GM19025 (cell line): ENCODE results near the gene IRF9.

Experiments used
- ATAC-seq: cut with Tn5 transposase; IDR thresholded peaks from one replicate; pipeline ENCODE4 v1.9.1; 2021; ENCODE audit warnings: mild to moderate bottlenecking, low read depth, moderate library complexity; ENCODE audit not compliant: unreplicated experiment

IRF9 gene

DNA sequence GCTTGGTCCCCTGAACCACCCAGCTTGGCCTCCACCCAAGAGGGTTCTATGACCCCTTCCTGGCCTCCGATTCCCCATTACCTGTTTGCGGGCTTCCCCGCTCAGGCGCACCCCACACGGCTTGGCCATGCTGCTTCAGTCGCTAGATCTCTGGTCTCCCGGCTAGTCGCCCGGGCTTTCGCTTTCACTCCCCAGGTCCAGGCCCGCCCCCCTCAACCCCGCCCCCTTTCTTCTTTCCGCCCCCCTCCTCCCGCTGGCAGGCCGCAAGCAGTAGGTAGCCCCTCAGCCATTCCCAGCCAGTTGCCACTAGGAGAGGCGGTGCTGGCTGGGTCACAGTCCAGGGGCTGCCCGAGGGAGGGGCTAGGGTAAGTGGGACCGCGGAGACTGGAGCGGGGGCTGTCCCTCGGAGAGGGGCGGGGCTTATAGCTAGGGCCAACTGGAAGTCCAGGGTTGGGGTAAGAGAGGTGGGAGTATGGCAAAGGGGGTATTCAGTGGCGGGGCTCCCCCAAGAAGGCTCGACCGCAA lies 14.6 kb upstream of the IRF9 start, which contains the start of gene PSME2:
PSME2 (minus strand) TSS at position 158 of the 525 bp plus-strand sequence; CDS start at position 129, 29 bp downstream.
- ATAC-seq = peak; percentile 49

DNA sequence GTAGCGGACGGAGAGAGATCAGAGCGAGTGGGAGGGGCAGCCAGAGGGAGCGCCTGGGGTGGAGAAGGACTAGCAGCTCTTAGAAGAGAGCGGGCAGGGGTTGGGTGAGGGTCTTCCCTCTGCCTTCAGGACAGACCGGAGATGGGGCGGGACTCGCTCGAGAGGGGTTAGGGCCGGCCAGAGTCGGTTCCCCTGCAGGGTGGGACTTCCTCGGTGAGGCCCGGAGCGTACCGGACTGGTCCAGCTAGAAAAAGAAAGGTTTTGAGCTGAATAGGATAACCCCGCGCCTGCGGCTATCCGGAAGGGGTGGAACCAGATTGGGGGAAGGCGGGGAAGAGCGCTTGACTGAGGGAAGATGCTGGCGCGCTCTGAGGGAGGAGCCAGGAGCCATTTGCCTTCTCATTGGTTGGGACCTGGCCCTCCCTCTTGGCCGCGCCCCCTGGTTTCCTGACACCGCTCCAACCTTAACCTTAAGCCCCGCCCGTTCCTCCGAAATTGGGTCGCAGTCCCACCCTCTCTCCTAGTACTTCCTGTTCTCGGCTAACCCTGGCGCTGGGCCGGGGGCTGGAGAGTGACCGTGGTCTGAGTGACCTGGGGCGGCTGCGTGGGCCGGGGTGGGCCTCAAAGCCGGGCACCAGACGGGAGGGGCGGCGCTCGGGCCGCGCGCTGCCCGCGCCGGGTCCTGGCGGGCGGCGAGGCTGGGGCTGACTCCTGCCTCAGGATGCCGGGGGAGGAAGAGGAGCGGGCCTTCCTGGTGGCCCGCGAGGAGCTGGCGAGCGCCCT lies 13.9 kb upstream of the IRF9 start, which contains the start of gene RNF31:
RNF31 (plus strand) TSS at position 521 of the 783 bp plus-strand sequence; CDS start at position 722, 201 bp downstream.
- ATAC-seq = peak; percentile 77

DNA sequence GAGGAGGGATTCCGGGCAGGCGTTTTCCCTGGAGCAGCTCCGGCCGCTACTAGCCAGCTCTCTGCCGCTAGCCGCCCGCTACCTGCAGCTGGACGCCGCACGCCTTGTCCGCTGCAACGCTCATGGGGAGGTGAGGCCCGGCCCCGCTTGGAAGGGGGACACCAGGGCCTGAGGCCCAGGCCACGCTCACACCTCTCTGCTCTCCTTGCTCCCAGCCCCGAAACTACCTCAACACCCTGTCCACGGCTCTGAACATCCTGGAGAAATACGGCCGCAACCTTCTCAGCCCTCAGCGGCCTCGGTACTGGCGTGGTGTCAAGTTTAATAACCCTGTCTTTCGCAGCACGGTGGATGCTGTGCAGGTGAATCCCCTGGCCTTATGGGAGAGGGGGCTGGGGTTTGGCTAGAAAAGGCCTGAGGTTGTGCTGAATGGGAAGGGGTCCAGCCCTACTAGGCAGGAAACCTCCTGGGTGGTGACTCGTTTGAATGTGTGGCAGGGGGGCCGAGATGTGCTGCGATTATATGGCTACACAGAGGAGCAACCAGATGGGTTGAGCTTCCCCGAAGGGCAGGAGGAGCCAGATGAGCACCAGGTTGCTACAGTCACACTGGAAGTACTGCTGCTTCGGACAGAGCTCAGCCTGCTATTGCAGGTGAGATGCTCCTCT lies 13.2 kb upstream of the IRF9 start:
- ATAC-seq = no peak

DNA sequence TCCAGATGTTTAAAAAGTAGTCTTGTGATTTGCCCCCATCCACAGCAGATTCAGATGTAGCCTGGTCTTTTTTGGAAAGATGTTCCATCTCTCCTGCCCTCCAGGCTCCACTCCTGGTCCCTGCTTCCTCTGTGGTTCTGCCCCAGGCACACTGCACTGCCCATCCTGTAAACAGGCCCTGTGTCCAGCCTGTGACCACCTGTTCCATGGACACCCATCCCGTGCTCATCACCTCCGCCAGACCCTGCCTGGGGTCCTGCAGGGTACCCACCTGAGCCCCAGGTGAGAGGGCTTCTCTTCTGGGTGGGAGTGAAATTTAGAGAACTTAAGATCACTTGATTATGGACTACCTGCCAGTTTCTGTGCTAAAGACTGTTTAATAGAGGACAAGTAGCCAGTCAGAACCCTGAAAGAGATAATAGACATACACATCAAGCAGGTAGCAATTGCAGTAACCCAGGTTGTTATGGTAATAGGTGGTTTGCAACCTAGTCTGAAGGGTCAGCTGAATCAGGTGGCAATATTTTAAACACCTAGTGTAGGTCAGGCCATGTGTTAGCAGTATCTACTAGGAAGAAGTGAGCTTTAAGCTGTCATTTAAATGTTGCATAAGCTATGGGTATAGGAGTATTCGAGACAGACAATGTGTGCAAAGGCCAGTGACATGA lies 11.6 kb upstream of the IRF9 start:
- ATAC-seq = no peak

DNA sequence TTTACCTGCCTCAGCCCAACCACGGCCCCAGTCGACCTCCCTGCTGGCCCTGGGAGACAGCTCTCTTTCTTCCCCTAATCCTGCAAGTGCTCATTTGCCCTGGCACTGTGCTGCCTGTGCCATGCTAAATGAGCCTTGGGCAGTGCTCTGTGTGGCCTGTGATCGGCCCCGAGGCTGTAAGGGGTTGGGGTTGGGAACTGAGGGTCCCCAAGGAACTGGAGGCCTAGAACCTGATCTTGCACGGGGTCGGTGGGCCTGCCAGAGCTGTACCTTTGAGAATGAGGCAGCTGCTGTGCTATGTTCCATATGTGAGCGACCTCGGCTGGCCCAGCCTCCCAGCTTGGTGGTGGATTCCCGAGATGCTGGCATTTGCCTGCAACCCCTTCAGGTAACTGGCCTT lies 11.0 kb upstream of the IRF9 start:
- no peak for ATAC-seq

GRCh38 chr14:24150567-24150966 lies 10.5 kb upstream of the IRF9 start:
- ATAC-seq = no peak

DNA sequence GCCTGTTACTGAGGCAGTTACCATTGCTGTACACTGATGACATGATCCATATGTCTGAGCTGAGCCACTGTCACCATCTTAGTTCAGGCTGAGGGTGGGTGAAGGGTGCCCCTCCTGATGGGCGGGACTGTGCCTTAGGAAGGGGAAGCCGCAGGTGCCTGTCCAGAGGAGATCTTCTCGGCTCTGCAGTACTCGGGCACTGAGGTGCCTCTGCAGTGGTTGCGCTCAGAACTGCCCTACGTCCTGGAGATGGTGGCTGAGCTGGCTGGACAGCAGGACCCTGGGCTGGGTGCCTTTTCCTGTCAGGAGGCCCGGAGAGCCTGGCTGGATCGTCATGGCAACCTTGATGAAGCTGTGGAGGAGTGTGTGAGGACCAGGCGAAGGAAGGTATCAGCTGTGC lies 10.1 kb upstream of the IRF9 start:
- no peak for ATAC-seq

DNA sequence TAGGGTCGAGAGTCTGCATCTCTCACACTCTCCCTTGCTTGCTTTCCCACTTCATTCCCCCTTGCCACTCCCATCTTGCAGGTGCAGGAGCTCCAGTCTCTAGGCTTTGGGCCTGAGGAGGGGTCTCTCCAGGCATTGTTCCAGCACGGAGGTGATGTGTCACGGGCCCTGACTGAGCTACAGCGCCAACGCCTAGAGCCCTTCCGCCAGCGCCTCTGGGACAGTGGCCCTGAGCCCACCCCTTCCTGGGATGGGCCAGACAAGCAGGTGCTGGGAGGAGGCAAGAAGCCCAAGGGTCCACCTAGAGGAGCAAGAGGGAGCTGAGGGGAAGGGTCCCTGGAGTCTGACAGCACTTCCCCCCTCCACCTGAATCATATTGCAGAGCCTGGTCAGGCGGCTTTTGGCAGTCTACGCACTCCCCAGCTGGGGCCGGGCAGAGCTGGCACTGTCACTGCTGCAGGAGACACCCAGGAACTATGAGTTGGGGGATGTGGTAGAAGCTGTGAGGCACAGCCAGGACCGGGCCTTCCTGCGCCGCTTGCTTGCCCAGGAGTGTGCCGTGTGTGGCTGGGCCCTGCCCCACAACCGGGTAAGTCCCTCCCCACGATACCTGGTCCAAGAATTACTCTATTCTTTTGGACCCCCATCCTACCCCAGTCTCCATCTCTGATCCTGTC lies 9.5 kb upstream of the IRF9 start:
- ATAC-seq = no peak

GRCh38 chr14:24155100-24155499 lies 6.0 kb upstream of the IRF9 start:
- ATAC-seq = no peak

- no peak for ATAC-seq
Observed at GRCh38 chr14:24156840-24157239, 4.2 kb upstream of the IRF9 start.

- no peak for ATAC-seq
Observed at GRCh38 chr14:24157331-24157730, 3.7 kb upstream of the IRF9 start.

GRCh38 chr14:24159777-24160498 lies 1.1 kb upstream of the IRF9 start:
- no peak for ATAC-seq

DNA sequence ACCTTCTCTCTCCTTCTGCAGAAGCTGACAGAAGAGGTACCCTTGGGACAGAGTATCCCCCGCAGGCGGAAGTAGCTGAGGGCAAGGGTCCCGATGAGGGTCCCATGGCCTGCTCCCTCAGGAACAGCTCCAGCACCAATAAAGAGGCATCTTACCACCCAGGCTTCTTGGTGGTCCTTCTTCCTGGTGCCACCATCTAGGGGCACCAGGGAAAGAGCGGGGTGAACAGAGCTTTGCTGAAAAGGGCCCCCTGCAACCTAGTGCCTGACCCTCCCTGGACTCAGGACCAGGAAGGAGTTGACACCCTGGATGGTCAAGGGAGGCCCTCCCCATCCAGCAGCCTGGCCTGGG lies 591 bp upstream of the IRF9 start:
- no peak for ATAC-seq

DNA sequence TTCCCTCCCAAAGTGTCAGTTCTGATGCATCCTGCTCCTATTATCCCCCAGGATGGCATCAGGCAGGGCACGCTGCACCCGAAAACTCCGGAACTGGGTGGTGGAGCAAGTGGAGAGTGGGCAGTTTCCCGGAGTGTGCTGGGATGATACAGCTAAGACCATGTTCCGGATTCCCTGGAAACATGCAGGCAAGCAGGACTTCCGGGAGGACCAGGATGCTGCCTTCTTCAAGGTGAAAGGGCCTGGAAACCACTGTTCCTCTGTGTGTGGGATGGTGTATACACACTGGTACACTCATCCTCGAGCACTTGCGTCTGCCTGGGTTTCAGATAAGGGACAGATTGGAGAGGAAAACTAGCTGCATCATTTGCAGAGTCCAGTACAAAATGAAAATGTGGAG lies 1.0 kb downstream of the IRF9 start:
- ATAC-seq = no peak

DNA sequence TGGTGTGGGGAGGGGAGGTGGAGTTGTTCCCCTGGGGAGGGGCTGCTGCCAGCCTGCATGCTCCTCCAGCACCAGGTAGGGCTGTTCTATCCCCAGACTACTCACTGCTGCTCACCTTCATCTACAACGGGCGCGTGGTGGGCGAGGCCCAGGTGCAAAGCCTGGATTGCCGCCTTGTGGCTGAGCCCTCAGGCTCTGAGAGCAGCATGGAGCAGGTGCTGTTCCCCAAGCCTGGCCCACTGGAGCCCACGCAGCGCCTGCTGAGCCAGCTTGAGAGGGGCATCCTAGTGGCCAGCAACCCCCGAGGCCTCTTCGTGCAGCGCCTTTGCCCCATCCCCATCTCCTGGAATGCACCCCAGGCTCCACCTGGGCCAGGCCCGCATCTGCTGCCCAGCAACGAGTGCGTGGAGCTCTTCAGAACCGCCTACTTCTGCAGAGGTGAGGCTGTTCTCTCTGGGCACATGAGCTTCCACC lies 3.5 kb downstream of the IRF9 start:
- ATAC-seq = no peak

GRCh38 chr14:24165785-24166184 lies 4.7 kb downstream of the IRF9 start:
- no peak for ATAC-seq

DNA sequence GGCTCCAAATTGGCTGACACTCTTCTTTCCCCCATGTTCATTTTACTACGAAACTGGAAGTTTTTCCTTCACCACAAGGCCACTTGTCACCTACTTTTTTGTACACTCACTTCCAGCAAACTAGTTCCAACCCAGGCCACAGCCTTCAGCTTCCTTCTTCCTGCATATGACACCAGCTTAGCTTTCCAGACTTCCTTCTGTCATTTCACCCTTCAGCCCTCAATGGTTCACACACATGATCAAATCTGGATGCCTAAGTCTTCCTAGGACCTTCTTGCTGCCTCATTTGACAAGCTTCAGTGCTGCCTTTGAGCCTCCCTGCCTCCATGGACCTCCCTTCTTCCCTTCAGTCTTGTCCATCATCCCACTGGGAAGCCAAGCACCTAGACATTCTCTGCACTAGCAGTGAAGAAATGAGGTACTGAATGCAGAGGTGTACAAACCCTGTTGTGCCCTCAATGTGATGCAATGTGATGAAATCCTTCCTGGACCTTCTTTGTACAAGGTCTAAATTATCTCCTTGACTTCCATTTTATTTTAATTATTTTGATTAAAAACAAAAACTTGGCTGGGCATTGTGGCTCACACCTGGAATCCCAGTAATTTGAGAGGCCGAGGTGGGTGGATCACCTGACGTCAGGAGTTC lies 6.5 kb downstream of the IRF9 start:
- ATAC-seq = no peak

GRCh38 chr14:24171422-24172260 lies 10.6 kb downstream of the IRF9 start, which contains the start of gene REC8:
TSS of gene REC8 (plus strand) at chr14:24172080. CDS start at chr14:24172553, 473 bp downstream.
- peak; percentile 72 for ATAC-seq
